Measurements from ENCODE around the gene EBLN2.

The EBLN2 gene

GRCh38 chr3:73069775-73070444 is 8.5 kb downstream of the EBLN2 start:
- TF ChIP-seq POLR2AphosphoS5 (IDR thresholded peaks at IDR 0.05; ENCODE audit: borderline replicate concordance, low read depth, low read length): no peak
- TF ChIP-seq EZH2 (IDR thresholded peaks at IDR 0.05): no peak
- TF ChIP-seq FOXP2 (optimal IDR thresholded peaks at IDR 0.05; ENCODE audit: control extremely low read depth, extremely low read length, insufficient read depth): no peak
- Histone ChIP-seq H3K9ac (ENCODE audit: insufficient read length) (no peak overlapping the region), H3K27ac (no peak overlapping the region), H3K9me3 (ENCODE audit: low read depth, low read length) (no peaks in the 10 kb centered on the region), H3K4me3 (no peak overlapping the region), H3K36me3 (ENCODE audit: insufficient read depth, low read length) (peaks cover 14% of the 10 kb centered on the region)
- DNase-seq (ENCODE audit: low read depth, low spot score): no peak

GRCh38 chr3:73070675-73071575 is 9.5 kb downstream of the EBLN2 start:
- TF ChIP-seq EZH2 (IDR thresholded peaks at IDR 0.05): no peak
- TF ChIP-seq POLR2AphosphoS5 (IDR thresholded peaks at IDR 0.05; ENCODE audit: borderline replicate concordance, low read depth, low read length): no peak
- TF ChIP-seq FOXP2 (optimal IDR thresholded peaks at IDR 0.05; ENCODE audit: control extremely low read depth, extremely low read length, insufficient read depth): no peak
- no peak overlapping the region for H3K9ac ChIP-seq (ENCODE audit: insufficient read length)
- no peak overlapping the region; the same call in 1 of the 2 replicates for H3K27ac ChIP-seq
- H3K9me3 ChIP-seq (ENCODE audit: low read depth, low read length): no peaks in the 10 kb centered on the region
- peaks cover 8% of the 10 kb centered on the region; the same call in 1 of the 2 replicates for H3K36me3 ChIP-seq (ENCODE audit: insufficient read depth, low read length)
- no peak overlapping the region for H3K4me3 ChIP-seq
- no peak for DNase-seq (ENCODE audit: low read depth, low spot score)

GRCh38 chr3:73071952-73072351 is 10.5 kb downstream of the EBLN2 start:
- Histone ChIP-seq H3K9ac (ENCODE audit: insufficient read length) (no peak overlapping the region), H3K4me3 (no peak overlapping the region), H3K27ac (no peak overlapping the region), H3K36me3 (ENCODE audit: insufficient read depth, low read length) (peaks cover 3% of the 10 kb centered on the region; the same call in 1 of the 2 replicates), H3K9me3 (ENCODE audit: low read depth, low read length) (no peaks in the 10 kb centered on the region)
- no peak for DNase-seq (ENCODE audit: low read depth, low spot score)
- no peak for TF ChIP-seq FOXP2 (optimal IDR thresholded peaks at IDR 0.05; ENCODE audit: control extremely low read depth, extremely low read length, insufficient read depth)
- no peak for TF ChIP-seq POLR2AphosphoS5 (IDR thresholded peaks at IDR 0.05; ENCODE audit: borderline replicate concordance, low read depth, low read length)
- TF ChIP-seq EZH2 (IDR thresholded peaks at IDR 0.05): no peak

- DNase-seq (ENCODE audit: low read depth, low spot score): no peak
- Histone ChIP-seq H3K27ac (no peak overlapping the region), H3K9ac (ENCODE audit: insufficient read length) (no peak overlapping the region), H3K36me3 (ENCODE audit: insufficient read depth, low read length) (no peaks in the 10 kb centered on the region), H3K4me3 (no peak overlapping the region), H3K9me3 (ENCODE audit: low read depth, low read length) (no peaks in the 10 kb centered on the region)
- TF ChIP-seq POLR2AphosphoS5 (IDR thresholded peaks at IDR 0.05; ENCODE audit: borderline replicate concordance, low read depth, low read length) (no peak), FOXP2 (optimal IDR thresholded peaks at IDR 0.05; ENCODE audit: control extremely low read depth, extremely low read length, insufficient read depth) (no peak), EZH2 (IDR thresholded peaks at IDR 0.05) (no peak)
Measured at GRCh38 chr3:73072634-73073033, 11.2 kb downstream of the EBLN2 start.

GRCh38 chr3:73073091-73073707 is 11.7 kb downstream of the EBLN2 start:
- no peak for TF ChIP-seq FOXP2 (optimal IDR thresholded peaks at IDR 0.05; ENCODE audit: control extremely low read depth, extremely low read length, insufficient read depth)
- TF ChIP-seq POLR2AphosphoS5 (IDR thresholded peaks at IDR 0.05; ENCODE audit: borderline replicate concordance, low read depth, low read length): no peak
- TF ChIP-seq EZH2 (IDR thresholded peaks at IDR 0.05): no peak
- no peaks in the 10 kb centered on the region for H3K36me3 ChIP-seq (ENCODE audit: insufficient read depth, low read length)
- no peak overlapping the region for H3K4me3 ChIP-seq
- H3K9me3 ChIP-seq (ENCODE audit: low read depth, low read length): no peaks in the 10 kb centered on the region
- H3K9ac ChIP-seq (ENCODE audit: insufficient read length): no peak overlapping the region
- H3K27ac ChIP-seq: no peak overlapping the region
- DNase-seq (ENCODE audit: low read depth, low spot score): no peak

GRCh38 chr3:73074781-73075180 is 13.3 kb downstream of the EBLN2 start:
- H3K27ac ChIP-seq: no peak overlapping the region
- H3K36me3 ChIP-seq (ENCODE audit: insufficient read depth, low read length): no peaks in the 10 kb centered on the region
- DNase-seq (ENCODE audit: low read depth, low spot score): no peak

GRCh38 chr3:73080216-73080966 is 18.9 kb downstream of the EBLN2 start:
- H3K27ac ChIP-seq: no peak overlapping the region
- H3K36me3 ChIP-seq (ENCODE audit: insufficient read depth, low read length): no peaks in the 10 kb centered on the region
- H3K9ac ChIP-seq (ENCODE audit: insufficient read length): no peak overlapping the region
- TF ChIP-seq EZH2 (IDR thresholded peaks at IDR 0.05) (no peak), FOXP2 (optimal IDR thresholded peaks at IDR 0.05; ENCODE audit: control extremely low read depth, extremely low read length, insufficient read depth) (no peak), POLR2AphosphoS5 (IDR thresholded peaks at IDR 0.05; ENCODE audit: borderline replicate concordance, low read depth, low read length) (no peak)
- H3K4me3 ChIP-seq: no peak overlapping the region
- DNase-seq (ENCODE audit: low read depth, low spot score): no peak
- H3K9me3 ChIP-seq (ENCODE audit: low read depth, low read length): no peaks in the 10 kb centered on the region

More at GRCh38 chr3:73074781-73075180, 13.3 kb downstream of the EBLN2 start:
- TF ChIP-seq POLR2AphosphoS5 (IDR thresholded peaks at IDR 0.05; ENCODE audit: borderline replicate concordance, low read depth, low read length) (no peak), FOXP2 (optimal IDR thresholded peaks at IDR 0.05; ENCODE audit: control extremely low read depth, extremely low read length, insufficient read depth) (no peak), EZH2 (IDR thresholded peaks at IDR 0.05) (no peak)
- H3K9ac ChIP-seq (ENCODE audit: insufficient read length): no peak overlapping the region
- no peak overlapping the region for H3K4me3 ChIP-seq
- H3K9me3 ChIP-seq (ENCODE audit: low read depth, low read length): no peaks in the 10 kb centered on the region
